Spleen (tissue), 13 donors: Measurements from ENCODE around the gene SLAMF1. TPM values are rescaled to one million over a fixed set of nuclear protein-coding genes. Genes with fewer than 3 reads are reported as not detected.
"Not testable (repeated sequence)": the region's sequence is repeated elsewhere in the genome, so short reads cannot be mapped to it uniquely, and the experiment has no call there.

Source experiments
- DNase-seq: peaks from one replicate; pipeline ENCODE4 v3.0.0-alpha.2; 2020
- H3K27ac ChIP-seq, 8 donors: fragments of 200-600 bp; sonication (generic) in 7 of 8; 1 replicate in 4 of 8; 2 replicates in 4 of 8; pipeline versions ENCODE4 v1.5.0 to v1.8.0; 2016 to 2021; ENCODE audit warnings: inconsistent platforms in 4 of 8, mild to moderate bottlenecking in 4 of 8, moderate library complexity in 1 of 8
- H3K27me3 ChIP-seq, 7 donors: fragments of 200-600 bp; sonication (generic) in 6 of 7; replicated peaks in 1 of 7; 1 replicate in 4 of 7; 2 replicates in 3 of 7; pipeline versions ENCODE4 v1.5.0 to v1.8.0; 2016 to 2021; ENCODE audit warnings: inconsistent platforms in 3 of 7, mild to moderate bottlenecking in 1 of 7
- H3K36me3 ChIP-seq, 6 donors: fragments of 200-600 bp; sonication (generic) in 5 of 6; 1 replicate in 4 of 6; 2 replicates in 2 of 6; pipeline versions ENCODE4 v1.5.0 to v1.8.0; 2016 to 2021; ENCODE audit warnings: inconsistent platforms in 2 of 6
- H3K4me1 ChIP-seq, 6 donors: fragments of 200-600 bp; sonication (generic) in 5 of 6; 1 replicate in 3 of 6; 2 replicates in 3 of 6; pipeline versions ENCODE4 v1.5.0 to v1.8.0; 2016 to 2021; ENCODE audit warnings: inconsistent platforms in 3 of 6
- H3K4me3 ChIP-seq, 8 donors: fragments of 200-600 bp; sonication (generic) in 7 of 8; 1 replicate in 4 of 8; 2 replicates in 4 of 8; pipeline versions ENCODE4 v1.5.0 to v1.8.0; 2016 to 2021; ENCODE audit warnings: inconsistent platforms in 4 of 8, mild to moderate bottlenecking in 4 of 8, moderate library complexity in 2 of 8
- H3K9me3 ChIP-seq, 8 donors: fragments of 200-600 bp; sonication (generic) in 7 of 8; 1 replicate in 4 of 8; 2 replicates in 4 of 8; pipeline versions ENCODE4 v1.5.0 to v1.8.0; 2016 to 2021; ENCODE audit warnings: inconsistent platforms in 4 of 8
- POLR2A ChIP-seq, 3 donors: fragments of 450-650 bp; IDR thresholded peaks; one replicate each; pipeline ENCODE4 v1.5.1; 2017; ENCODE audit warnings: antibody characterized with exemption in 3 of 3, mild to moderate bottlenecking in 1 of 3
- POLR2AphosphoS5 ChIP-seq, 3 donors: sonication (generic); formaldehyde crosslinking; IDR thresholded peaks; one replicate each; pipeline ENCODE4 v1.5.1; 2017; ENCODE audit warnings: antibody characterized with exemption in 3 of 3
- WGBS, 5 donors: extraction: QIAGEN DNeasy Blood & Tissue Kit in 3 of 5; methylation state at CpG; one replicate each; pipeline versions ENCODE4 v1.1.5 to v1.1.7; 2013 to 2018; 5-methylcytosine and 5-hydroxymethylcytosine counted together
- intact Hi-C: fragments of 100-400 bp; cut with DNase I; formaldehyde crosslinking; loops from one replicate; pipeline ENCODE4 v1.15.0; 2023; ENCODE audit warnings: low total_unique reads
- long read RNA-seq, 2 donors: transcript quantifications; one replicate each; lab custom pipeline, GENCODE V29; 2026
- polyA plus RNA-seq, 3 donors: library from polyadenylated mRNA; stranded (reverse); fragments of 200-250 nt; gene quantifications; one replicate each; pipeline ENCODE4 v1.2.1, GENCODE V29; 2013
- total RNA-seq, 7 donors: library from RNA; depleted of rRNA in 3 of 7; stranded (reverse); fragments of >200 nt in 3 of 7; fragmentation: NEBNext Ultra II Directional in 4 of 7; extraction: Animal tissue kit (Norgen Biotek cat#: 25700) in 4 of 7; gene quantifications; one replicate each; pipeline versions ENCODE4 v1.1.0 to v1.2.1, GENCODE V29; 2016 to 2021
- TF ChIP-seq, protein P1 (sequence below), 11 experiments: fragments of 200-600 bp in 7 of 11; fragments of 450-650 bp in 4 of 11; sonication (generic) in 4 of 11; IDR thresholded peaks in 8 of 11; conservative IDR thresholded peaks in 3 of 11; 1 replicate in 7 of 11; 2 replicates in 4 of 11; pipeline versions ENCODE4 v1.4.0 to v1.8.0; 2016 to 2021; ENCODE audit warnings: antibody characterized with exemption in 11 of 11, inconsistent platforms in 4 of 11, mild to moderate bottlenecking in 1 of 11
- donor health status: healthy with polysubstance abuse.
- donor health status: DM: no; HTN: no; CAD: no; lungs with moderate emphysema.
- donor health status: DM: no; HTN: no; CAD: no.
- donor health status: Bipolar disorder and iron deficiency.
- donor health status: healthy.
- donor health status: DM: no; HTN: no; CAD: no.
- donor health status: DM: yes; HTN: yes; CAD: no.

Gene SLAMF1, protein sequence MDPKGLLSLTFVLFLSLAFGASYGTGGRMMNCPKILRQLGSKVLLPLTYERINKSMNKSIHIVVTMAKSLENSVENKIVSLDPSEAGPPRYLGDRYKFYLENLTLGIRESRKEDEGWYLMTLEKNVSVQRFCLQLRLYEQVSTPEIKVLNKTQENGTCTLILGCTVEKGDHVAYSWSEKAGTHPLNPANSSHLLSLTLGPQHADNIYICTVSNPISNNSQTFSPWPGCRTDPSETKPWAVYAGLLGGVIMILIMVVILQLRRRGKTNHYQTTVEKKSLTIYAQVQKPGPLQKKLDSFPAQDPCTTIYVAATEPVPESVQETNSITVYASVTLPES
- total RNA-seq (10 to 100 TPM in 6 of 7 donors, 1 to 10 TPM in 1; 7.4 to 18.3 (median 11.3) TPM), polyA plus RNA-seq (1 to 10 TPM; 2.8 to 3.9 (median 3.2) TPM)
- long read RNA-seq, donor 1 = 0 reads
- long read RNA-seq, donor 2, full-length matches to known transcripts = 1 of 1 reads
- long read RNA-seq, donor 2, partial matches to known transcripts = 0 of 1 reads
- long read RNA-seq, donor 2, other reads (novel, unspliced or antisense) = 0 of 1 reads

GRCh38 chr1:160646711-160647328 lies at the start of gene SLAMF1:
Gene SLAMF1, minus strand, starts transcription at chr1:160647044. Its CDS starts 99 bp downstream, at chr1:160646945.
- Histone ChIP-seq H3K36me3 (no peaks in the 10 kb centered on the region), H3K4me3 (peak within 1 kb of the TSS; percentile 19 to 64 (median 37)), H3K9me3 (no peaks in the 10 kb centered on the region), H3K27ac (peak within 1 kb of the TSS; percentile 4 to 86 (median 76)), H3K27me3 (no peaks in the 10 kb centered on the region), H3K4me1 (peaks cover 10 to 88% (median 30%) of the 10 kb centered on the region in 6 donors)
- peak in 1 of 3 donors; percentile 30 for TF ChIP-seq POLR2A (IDR thresholded peaks at IDR 0.05)
- TF ChIP-seq, protein P1, sequence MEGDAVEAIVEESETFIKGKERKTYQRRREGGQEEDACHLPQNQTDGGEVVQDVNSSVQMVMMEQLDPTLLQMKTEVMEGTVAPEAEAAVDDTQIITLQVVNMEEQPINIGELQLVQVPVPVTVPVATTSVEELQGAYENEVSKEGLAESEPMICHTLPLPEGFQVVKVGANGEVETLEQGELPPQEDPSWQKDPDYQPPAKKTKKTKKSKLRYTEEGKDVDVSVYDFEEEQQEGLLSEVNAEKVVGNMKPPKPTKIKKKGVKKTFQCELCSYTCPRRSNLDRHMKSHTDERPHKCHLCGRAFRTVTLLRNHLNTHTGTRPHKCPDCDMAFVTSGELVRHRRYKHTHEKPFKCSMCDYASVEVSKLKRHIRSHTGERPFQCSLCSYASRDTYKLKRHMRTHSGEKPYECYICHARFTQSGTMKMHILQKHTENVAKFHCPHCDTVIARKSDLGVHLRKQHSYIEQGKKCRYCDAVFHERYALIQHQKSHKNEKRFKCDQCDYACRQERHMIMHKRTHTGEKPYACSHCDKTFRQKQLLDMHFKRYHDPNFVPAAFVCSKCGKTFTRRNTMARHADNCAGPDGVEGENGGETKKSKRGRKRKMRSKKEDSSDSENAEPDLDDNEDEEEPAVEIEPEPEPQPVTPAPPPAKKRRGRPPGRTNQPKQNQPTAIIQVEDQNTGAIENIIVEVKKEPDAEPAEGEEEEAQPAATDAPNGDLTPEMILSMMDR (IDR thresholded peaks at IDR 0.05 in 8 of 11, conservative IDR thresholded peaks at IDR 0.05 in 3 of 11) = no peak
- peak in 2 of 3 donors; percentile 73 to 78 for TF ChIP-seq POLR2AphosphoS5 (IDR thresholded peaks at IDR 0.05)
- peak; percentile 80 for DNase-seq
- 23 to 29% (median 27%) methylated on average over 11 of the region's 11 CpGs for WGBS, 5 donors
- intact Hi-C loops = no loop called here

- H3K9me3 ChIP-seq, H3K4me3 ChIP-seq, intact Hi-C loops, DNase-seq, H3K27me3 ChIP-seq: not testable (repeated sequence)
- TF ChIP-seq, protein P1 (IDR thresholded peaks at IDR 0.05 in 8 of 11, conservative IDR thresholded peaks at IDR 0.05 in 3 of 11) = peak in 5 of 11 experiments; percentile 24 to 39 (median 31)
- WGBS, 5 donors = 76 to 87% (median 83%) methylated on average over 10 of the region's 10 CpGs
- Histone ChIP-seq H3K36me3 (peaks cover 0 to 23% (median 3%) of the 10 kb centered on the region in 6 donors), H3K4me1 (peaks cover 5 to 78% (median 27%) of the 10 kb centered on the region in 6 donors), H3K27ac (peak overlapping the region in 1 of 8 donors; percentile 9)
These were observed 45.5 kb upstream of the SLAMF1 start for GRCh38 chr1:160692390-160692789.

DNA sequence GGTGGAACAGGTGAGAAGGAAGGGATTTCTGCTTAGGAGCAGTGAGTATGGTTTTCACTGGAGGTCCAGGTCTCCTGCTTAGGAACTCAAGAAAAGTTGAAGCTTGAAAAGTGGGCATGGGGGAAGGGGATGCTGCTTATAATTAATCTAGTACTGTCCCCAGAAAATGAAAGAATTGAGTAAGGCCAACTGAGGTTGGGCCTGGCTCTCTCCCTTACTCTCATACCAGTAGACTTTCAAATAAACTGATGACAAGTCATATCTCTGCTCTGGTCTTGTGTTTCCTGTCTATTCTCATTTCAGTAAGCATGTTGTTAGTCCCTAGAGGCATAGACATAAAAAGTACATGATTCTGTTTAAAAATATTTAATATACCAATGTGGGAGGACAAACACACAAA lies 38.4 kb upstream of the SLAMF1 start:
- intact Hi-C loops = no loop called here
- Histone ChIP-seq H3K27me3 (no peaks in the 10 kb centered on the region), H3K9me3 (peaks cover 0 to 7% (median 0%) of the 10 kb centered on the region in 8 donors), H3K4me3 (no peak overlapping the region), H3K36me3 (peaks cover 0 to 74% (median 31%) of the 10 kb centered on the region in 6 donors), H3K4me1 (peaks cover 32 to 92% (median 66%) of the 10 kb centered on the region in 6 donors), H3K27ac (peak overlapping the region in 7 of 8 donors; percentile 24 to 83 (median 72))
- DNase-seq = no peak
- TF ChIP-seq POLR2A (IDR thresholded peaks at IDR 0.05) = no peak
- TF ChIP-seq POLR2AphosphoS5 (IDR thresholded peaks at IDR 0.05) = no peak

DNA sequence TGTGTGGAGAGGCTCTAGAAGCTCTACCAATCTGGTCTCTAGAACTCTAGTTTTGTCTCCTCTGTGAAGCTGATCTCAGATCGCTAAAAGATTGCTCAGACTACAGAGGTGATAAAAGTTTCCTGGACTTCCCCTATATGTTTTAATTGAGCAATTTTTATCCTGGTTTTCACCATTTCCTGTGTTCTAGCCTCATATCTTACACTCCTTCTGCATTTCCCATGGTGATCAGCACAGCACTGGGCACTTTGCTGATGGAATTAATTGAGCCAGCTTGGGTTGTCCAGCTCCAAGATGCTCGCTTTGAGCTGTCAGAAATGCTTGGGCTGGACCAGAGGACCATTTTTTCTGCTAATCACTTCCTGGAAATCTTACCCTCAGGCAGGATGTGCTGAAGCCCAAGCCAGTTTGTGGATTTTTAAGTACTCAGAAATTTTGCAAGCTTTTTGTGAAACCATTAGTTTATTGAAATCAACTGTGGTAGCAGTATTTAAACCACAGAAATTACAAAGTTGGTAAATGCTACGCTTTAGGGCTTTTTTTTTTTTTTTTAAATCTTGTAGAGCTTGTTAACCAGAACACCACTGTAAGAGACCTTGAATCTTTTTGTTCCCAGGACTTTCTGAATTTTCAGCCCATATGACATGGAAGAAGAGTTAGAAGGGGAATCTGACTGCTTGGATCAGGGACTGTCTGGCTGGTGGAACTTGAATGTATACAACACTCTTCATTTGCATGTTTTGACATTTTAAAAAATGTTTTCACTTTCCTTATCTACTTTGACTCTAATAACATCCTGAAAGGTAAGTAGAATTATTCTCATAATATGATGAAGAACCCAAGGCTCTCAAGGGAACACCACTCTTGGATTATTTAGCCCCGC lies 36.4 kb upstream of the SLAMF1 start:
- peak overlapping the region; percentile 44 to 83 (median 72) for H3K27ac ChIP-seq
- TF ChIP-seq POLR2A (IDR thresholded peaks at IDR 0.05) = no peak
- TF ChIP-seq, protein P1 (IDR thresholded peaks at IDR 0.05 in 8 of 11, conservative IDR thresholded peaks at IDR 0.05 in 3 of 11) = no peak
- TF ChIP-seq POLR2AphosphoS5 (IDR thresholded peaks at IDR 0.05) = no peak

More for the DNA sequence above, 36.4 kb upstream of the SLAMF1 start:
- Histone ChIP-seq H3K27me3 (no peaks in the 10 kb centered on the region), H3K36me3 (peaks cover 0 to 78% (median 50%) of the 10 kb centered on the region in 6 donors), H3K9me3 (peaks cover 0 to 7% (median 0%) of the 10 kb centered on the region in 8 donors), H3K4me1 (peaks cover 27 to 76% (median 58%) of the 10 kb centered on the region in 6 donors), H3K4me3 (peak overlapping the region in 1 of 8 donors; percentile 16)
- intact Hi-C loops = loop anchor here (5.0 kb wide), 1 partner anchor 84 kb away; no protein-coding TSS in a partner anchor
- no peak for DNase-seq
- 38 to 56% (median 53%) methylated on average over 4 of the region's 4 CpGs for WGBS, 5 donors
